HG03095 (cell line): ENCODE data around the gene RRP8.

Source experiments
- ATAC-seq: cut with Tn5 transposase; IDR thresholded peaks from one replicate; pipeline ENCODE4 v1.9.1; 2021; ENCODE audit warnings: moderate library complexity; ENCODE audit not compliant: unreplicated experiment

The RRP8 gene

GRCh38 chr11:6572215-6572614, 31.2 kb downstream of the RRP8 start:
- ATAC-seq = no peak

GRCh38 chr11:6571434-6572008, 31.9 kb downstream of the RRP8 start:
- no peak for ATAC-seq

DNA sequence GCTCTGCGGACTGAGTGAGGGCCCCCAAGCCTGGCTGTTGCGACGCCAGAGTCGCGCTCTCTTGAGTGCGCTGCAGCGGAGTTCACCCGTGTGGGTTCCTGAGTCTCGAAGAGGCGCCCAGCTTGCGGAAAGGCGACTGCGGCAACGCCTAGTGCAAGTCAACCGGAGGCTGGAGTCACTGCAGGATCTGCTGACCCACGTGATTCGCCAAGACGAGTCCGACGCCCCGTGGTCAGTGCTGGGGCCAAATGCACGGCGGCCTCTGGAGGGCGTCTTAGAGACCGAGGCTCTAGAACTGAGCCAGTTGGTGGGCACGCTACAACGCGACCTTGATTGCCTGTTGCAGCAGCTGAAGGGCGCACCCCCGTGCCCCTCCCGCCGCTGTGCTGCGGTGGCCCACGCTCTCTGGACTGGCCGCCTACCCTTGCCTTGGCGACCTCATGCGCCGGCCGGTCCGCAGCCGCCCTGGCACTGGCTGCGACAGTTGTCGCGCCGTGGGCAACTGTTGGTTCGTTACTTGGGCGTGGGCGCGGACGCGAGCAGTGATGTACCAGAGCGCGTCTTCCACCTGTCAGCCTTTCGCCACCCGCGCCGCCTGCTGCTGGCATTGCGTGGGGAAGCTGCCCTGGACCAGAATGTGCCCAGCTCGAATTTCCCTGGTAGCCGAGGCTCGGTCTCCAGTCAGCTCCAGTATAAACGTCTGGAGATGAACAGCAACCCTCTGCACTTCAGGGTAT, 32.6 kb downstream of the RRP8 start:
- no peak for ATAC-seq

DNA sequence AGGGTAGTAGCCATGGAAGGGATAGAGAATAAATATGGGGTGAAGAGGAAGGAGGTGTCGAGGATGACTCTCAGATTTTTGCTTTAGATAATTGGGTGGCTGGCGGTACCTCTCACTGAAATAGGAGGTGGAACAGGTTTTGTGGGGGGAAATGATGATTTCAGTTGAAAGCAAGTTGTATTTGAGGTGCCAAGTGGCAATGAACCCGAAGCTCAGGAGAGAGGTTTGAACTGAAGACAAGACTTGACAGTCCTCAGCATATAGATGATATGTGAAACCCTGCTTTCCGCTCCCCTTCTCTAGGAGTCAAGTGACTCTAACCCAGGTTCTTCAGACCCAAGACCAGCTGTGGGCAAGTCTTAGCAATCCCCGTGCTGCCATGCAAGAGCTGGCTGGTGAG, 33.7 kb downstream of the RRP8 start:
- no peak for ATAC-seq

DNA sequence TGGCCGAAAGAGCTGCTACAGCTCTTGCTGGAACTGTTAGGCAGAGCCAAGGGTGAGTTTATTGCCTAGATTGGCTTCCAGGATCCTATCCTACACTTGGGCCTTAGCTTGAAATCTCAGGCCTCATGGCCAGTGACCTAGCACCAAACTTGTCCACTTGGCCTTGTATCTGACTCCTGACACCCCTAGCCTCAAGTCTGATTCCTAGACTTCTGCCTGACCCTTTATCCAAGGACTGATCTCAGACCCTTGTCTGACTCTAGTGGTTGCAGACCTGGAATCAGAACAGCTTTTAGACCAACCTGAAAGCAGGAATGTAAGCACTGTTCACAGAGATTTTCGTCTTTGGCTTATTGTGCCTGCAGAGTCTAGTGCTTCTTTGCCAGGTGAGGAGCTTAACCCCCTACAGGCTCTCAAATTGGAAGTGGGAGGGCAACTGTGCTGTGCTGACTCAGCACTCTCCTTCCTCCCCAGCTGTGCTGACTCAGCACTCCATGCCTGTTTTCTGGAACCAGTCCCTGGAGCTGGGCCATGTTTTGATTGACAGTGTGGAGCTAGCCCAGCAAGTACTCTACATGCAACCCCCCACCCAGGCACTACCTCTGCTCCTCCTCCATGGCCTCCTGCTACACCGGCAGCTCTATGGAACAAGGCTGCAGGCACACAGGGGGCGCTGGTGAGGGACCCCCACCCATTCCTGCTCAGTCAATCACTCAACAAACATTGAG, 35.1 kb downstream of the RRP8 start:
- no peak for ATAC-seq

- ATAC-seq = no peak
Observed at GRCh38 chr11:6567371-6567745, 36.1 kb downstream of the RRP8 start.

DNA sequence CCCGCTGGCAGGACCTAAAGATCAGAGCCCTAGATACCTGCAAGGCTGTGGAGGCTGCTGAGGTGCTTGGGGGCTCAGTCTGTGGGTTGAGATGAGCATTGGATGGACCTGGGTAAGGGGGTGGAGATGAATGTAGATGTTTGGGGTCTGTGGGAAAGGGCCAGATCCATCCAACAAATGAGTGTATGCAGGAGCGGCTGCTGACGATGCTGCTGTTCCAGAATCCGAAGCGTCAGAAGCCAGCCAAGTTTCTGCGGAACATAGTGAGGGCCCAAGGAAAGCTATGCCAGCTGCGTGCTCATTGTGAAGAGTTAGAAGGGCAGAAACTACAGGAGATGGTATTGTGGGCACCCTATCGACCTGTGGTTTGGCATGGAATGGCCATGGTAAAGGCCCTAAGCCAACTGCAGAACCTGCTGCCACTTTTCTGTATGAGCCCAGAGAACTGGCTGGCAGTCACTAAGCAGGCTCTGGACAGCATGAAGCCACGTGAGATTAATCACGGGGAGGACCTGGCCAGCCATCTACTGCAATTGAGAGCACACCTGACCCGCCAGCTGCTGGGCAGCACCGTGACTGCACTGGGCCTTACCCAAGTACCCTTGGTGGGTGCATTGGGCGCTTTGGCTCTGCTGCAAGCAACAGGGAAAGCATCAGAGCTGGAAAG, 36.6 kb downstream of the RRP8 start:
- ATAC-seq = no peak

DNA sequence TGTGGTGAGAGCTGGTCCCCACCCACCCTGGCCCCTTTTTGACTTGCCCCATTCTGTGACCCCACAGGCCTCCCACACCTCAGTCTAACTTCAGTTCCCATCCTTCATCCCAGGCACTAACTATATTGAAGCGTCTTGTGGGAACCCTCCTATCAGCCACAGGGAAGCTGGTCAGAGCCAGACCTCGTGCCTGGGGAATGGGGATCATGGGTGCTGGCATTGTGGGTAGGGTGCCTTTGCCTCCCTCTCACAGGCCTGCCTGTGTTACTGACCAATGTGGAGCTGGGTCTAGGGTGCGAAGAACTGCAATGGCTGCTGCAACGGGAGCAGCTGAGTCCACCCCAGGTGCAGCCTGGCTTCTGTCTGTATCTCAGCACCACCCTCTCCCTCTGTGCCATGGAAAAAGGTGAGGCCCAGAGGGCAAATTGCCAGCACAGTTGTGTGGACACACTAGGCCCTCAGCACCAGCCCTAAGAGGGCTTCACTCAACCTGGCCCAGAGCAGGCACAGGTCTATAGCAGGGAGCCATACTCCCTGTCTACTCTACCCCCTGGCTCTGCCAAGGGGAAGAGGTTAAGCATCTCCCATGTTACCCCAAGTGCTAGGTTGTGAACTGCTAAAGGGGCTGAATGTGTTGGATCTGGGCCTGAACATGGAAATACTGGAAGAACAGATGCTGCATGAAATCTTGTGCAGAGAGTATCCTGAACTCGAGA, 37.3 kb downstream of the RRP8 start:
- ATAC-seq = no peak

GRCh38 chr11:6565325-6565724, 38.1 kb downstream of the RRP8 start:
- ATAC-seq = no peak

- ATAC-seq = no peak
Observed at GRCh38 chr11:6563667-6564066, 39.7 kb downstream of the RRP8 start.

GRCh38 chr11:6563121-6563619, 40.2 kb downstream of the RRP8 start:
- ATAC-seq = no peak

DNA sequence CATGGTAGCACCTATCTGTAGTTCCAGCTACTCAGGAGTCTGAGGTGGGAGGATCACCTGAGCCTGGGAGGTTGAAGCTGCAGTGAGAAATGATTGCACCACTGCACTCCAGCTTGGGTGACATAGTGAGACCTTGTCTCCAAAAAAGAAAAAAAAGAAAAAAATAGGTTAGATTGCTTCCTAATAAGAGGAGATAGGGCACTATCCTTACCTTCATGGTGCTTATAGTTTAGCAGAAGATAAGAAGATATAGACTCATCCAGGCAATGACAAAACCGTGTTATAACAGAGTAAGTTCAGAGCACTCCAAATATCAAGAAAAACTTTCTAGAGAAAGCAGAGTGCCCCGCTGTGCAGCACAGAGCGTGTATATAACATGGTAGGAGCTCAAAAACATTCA, 42.1 kb downstream of the RRP8 start:
- no peak for ATAC-seq

GRCh38 chr11:6559369-6559768, 44.0 kb downstream of the RRP8 start:
- no peak for ATAC-seq

DNA sequence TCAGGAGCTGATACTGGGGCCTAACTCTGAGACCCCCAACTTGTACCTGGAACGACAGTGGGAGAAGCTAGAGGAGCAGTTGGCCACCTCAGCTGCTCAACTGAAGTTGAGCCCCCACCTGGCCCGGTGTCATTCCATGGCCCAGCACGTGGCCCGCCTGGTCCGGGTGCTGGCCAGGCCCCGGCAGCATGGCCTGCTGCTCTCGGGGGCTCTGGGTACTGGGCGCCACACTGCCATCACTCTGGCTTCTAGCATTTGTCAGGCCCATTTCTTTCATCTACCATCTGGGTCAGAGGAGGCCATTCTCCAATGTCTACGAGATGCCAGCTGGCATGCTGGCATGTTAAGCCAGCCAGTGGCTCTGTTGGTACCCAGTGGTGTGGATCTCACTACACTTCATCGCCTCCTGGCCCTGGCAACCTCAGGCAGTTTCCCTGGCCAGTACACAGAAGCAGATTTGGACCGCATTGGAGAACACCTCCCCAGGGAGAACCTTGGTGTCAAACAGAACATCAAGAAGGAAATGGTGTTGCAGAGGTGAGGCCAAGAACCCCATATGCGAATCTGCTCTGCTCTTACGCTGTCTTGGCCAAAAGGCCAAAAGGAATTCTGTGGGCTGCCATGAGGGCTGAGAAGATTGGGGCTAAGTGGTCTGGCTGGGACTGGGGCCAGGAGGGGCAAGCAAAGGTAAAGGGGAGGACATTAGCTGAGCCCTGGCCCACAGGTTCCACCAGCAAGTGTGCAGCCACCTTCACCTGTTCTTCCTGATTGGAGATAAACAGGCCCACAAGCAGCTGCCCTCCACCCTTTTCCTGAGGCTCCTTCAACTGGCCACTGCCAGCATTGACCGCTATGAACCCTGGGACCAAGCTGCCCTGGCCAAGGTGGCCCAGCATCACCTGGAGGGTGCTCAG, 45.4 kb downstream of the RRP8 start:
- ATAC-seq = no peak

- no peak for ATAC-seq
Observed at GRCh38 chr11:6557063-6557462, 46.4 kb downstream of the RRP8 start.

DNA sequence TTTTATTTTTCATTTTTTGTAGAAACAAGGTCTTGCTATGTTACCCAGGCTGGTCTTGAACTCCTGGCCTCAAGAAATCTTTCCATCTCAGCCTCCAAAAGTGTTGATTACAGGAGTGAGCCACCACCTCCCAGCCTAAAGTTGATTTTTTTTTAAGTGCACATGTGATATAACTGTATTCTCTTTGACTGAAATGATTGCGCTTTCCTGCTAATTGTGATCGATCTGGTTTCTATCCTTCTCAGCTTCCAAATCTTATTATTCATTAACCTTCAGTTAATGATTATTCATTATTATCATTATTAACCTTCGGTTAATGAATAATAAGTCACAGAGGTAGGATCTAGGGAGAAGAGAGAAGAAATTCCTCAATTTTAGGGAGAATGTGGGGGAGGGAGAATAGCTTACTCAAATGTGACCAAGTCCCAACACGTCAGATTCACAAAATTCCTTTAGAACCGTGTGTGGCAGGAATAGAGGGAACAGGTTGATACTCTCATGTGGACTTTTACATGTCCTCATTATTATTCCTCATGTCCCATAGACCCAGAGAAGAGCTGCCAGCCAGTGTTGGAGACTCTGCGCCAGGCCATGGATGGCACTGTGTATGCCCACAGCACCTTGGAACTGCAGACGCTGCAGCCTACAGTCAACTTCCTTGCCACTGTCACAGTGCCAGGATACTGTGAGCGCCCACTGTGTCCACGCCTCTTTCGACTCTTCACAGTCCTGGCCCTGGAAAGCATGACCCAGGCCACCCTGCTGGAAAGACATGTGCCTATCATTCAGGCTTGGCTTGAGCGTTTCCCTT, 47.1 kb downstream of the RRP8 start:
- ATAC-seq = no peak

DNA sequence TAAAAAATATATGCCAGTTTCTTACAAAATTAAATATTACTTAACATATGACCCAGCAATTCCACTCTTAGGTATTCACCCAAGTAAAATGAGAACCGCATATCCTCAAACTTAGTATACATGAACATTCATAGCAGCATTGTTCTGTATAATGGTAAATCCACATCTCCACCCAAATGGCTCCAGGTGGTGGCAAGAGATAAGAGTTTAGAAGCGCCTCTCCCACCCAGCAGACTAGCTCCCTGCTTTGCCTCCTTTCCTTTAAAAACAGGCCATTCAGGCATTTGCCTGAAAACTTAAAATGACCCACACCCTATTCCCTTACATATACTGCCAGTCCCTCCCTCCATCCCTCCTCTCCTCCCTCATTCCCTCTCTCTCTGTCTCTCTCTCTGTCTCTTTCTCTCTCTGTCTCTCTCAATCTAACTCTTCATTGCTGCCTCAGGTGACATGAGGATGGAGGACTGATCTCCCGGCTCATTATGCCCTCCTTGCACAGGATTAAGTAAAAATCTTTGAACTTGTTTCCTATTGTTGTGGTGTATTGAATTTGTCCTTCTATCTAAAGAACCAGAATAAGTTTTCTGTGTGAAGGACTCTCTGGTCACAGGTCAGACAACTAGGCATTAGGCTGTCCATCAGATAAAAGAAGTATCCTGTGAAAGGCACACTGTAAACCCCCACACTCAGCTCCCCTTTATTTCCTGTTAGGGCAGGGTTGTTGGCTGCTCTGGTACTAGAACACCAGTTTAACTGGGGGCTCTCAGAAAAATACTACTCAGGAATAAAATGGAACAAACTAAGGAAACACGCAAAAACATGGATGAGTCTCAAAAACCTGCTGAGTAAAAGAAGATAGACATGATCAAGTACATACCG, 48.3 kb downstream of the RRP8 start:
- no peak for ATAC-seq

DNA sequence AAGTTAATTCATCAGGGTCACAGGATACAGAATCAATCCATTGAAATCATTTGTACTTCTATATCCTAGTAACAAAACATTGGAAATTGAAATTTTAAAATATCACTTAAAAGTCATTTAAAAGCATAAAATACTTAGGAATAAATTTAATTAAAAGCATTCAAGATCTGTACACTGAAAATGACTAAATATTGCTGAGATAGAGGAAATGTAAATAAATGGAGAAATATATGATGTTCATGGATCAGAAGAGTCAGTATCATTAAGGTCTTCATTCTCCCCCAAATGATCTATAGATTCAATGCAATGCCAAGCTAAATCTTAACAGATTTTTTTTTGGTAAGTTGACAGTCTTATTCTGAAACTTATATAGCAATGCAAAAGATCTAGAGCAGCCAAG, 49.8 kb downstream of the RRP8 start:
- no peak for ATAC-seq
